ENCODE results near the gene MAP3K14. TPM values are rescaled to one million over a fixed set of nuclear protein-coding genes. Genes with fewer than 3 reads are reported as not detected.

The MAP3K14 gene
- total and polyA plus RNA-seq, 10 of the 15 experiments (the other 5 are each of a cell fraction or from before 2014, with no cell fraction given), result 2.1 to 33.3 (median 19.7) TPM

GRCh38 chr17:45311760-45312476 is 4.9 kb downstream of the MAP3K14 start:
- RAD21 ChIA-PET (ENCODE audit: unreplicated experiment), result interaction anchor here (0.6 to 9.6 kb wide), 29 partner anchors 9 to 101 kb away, joined by 3 to 216 read pairs (median 6); no protein-coding TSS in a partner anchor
- Histone ChIP-seq H4K20me1 (ENCODE audit: control insufficient read depth, insufficient read depth) (no peaks in the 10 kb centered on the region), H3K27me3 (replicated peaks in 1 of 2; ENCODE audit: control insufficient read depth in 2 of 2, insufficient read depth in 2 of 2, low read length in 1 of 2) (no peaks in the 10 kb centered on the region), H3K4me1 (ENCODE audit: control insufficient read depth, insufficient read depth, low read length) (peaks cover 53% of the 10 kb centered on the region), H3K9me3 (replicated peaks; ENCODE audit: control insufficient read depth, insufficient read depth, low read length) (no peaks in the 10 kb centered on the region), H3K79me2 (ENCODE audit: control insufficient read depth, insufficient read depth, low read length) (peaks cover 95% of the 10 kb centered on the region), H3K4me2 (ENCODE audit: control insufficient read depth, insufficient read depth) (peak overlapping the region; percentile 80), H2AFZ (ENCODE audit: control insufficient read depth, low read depth, low read length) (no peak overlapping the region), H3K27ac (ENCODE audit: control insufficient read depth, insufficient read depth) (peak overlapping the region; percentile 91), H3K4me3 (peak overlapping the region; percentile 57), H3K9ac (ENCODE audit: control insufficient read depth, insufficient read depth, low read length) (peak overlapping the region; percentile 95), H3K36me3 (ENCODE audit: control insufficient read depth in 2 of 2, insufficient read depth in 2 of 2, low read length in 1 of 2) (peaks cover 4 to 14% of the 10 kb centered on the region in 2 experiments)
- POLR2A ChIA-PET, result interaction anchor here (0.5 to 11.6 kb wide), 22 partner anchors 9 to 317 kb away, joined by 3 to 203 read pairs (median 4); partner anchors contain the start of genes ACBD4, FMNL1 and HEXIM2
- no TSS peak for BruUV-seq (replicated peaks)
- ATAC-seq, result peak; percentile 58
- intact Hi-C loops (cut with micrococcal nuclease; ENCODE audit: unreplicated experiment), result no loop called here
- in situ Hi-C loops (cut with MboI), result no loop called here
- 2% methylated on average over 10 of the region's 10 CpGs for WGBS (ENCODE audit: insufficient coverage, insufficient replicate concordance, low lambda C conversion rate, missing lambda C conversion rate)
- CTCF ChIA-PET, result interaction anchor here (0.8 to 13.2 kb wide), 28 partner anchors 11 to 176 kb away, joined by 3 to 194 read pairs (median 6); partner anchors contain the start of genes ACBD4, FMNL1 and HEXIM1
- SMC1A ChIA-PET (ENCODE audit: uncharacterized antibody, unreplicated experiment), result interaction anchor here (0.7 to 17.3 kb wide), 34 partner anchors 7 to 163 kb away, joined by 3 to 171 read pairs (median 5); partner anchors contain the start of gene HEXIM1
- peak; percentile 66 for FAIRE-seq
- no peak for DNase-seq (ENCODE audit: low read depth, low spot score)
- TF ChIP-seq CBX3 (IDR thresholded peaks at IDR 0.05; ENCODE audit: borderline replicate concordance, low read depth) (no peak), CBFB (IDR thresholded peaks at IDR 0.05; ENCODE audit: low read depth) (no peak), BCLAF1 (IDR thresholded peaks at IDR 0.05) (no peak), ATF7 (IDR thresholded peaks at IDR 0.05; ENCODE audit: low read depth) (no peak; the same call in none of the 2 replicates), TCF7 (IDR thresholded peaks at IDR 0.05; ENCODE audit: borderline replicate concordance) (no peak; the same call in 1 of the 2 replicates), TCF3 (IDR thresholded peaks at IDR 0.05; ENCODE audit: borderline replicate concordance, insufficient read depth, low read depth, low read length) (no peak), STAT1 (conservative IDR thresholded peaks at IDR 0.05) (no peak), RBBP5 (conservative IDR thresholded peaks at IDR 0.05) (0 out of 2 replicates have a peak, but pooled peaks have one; percentile 19), RCOR1 (conservative IDR thresholded peaks at IDR 0.05; ENCODE audit: low read depth, low read length) (no peak), TAF1 (IDR thresholded peaks at IDR 0.05; ENCODE audit: borderline replicate concordance, low read depth, low read length) (peak; percentile 70; the same call in 1 of the 2 replicates), SMAD1 (IDR thresholded peaks at IDR 0.05; ENCODE audit: low read depth, partially characterized antibody) (no peak), POLR2A (IDR thresholded peaks at IDR 0.05; ENCODE audit: low read depth, low read length) (peak; percentile 77), DPF2 (IDR thresholded peaks at IDR 0.05) (peak; percentile 63), PAX5 (IDR thresholded peaks at IDR 0.05; ENCODE audit: borderline replicate concordance, low read depth, low read length) (peak; percentile 52; the same call in 1 of the 2 replicates), CREB1 (IDR thresholded peaks at IDR 0.05; ENCODE audit: low read depth) (0 out of 2 replicates have a peak, but pooled peaks have one; percentile 32), YBX1 (IDR thresholded peaks at IDR 0.05) (no peak), NBN (IDR thresholded peaks at IDR 0.05) (peak; percentile 50; the same call in 1 of the 2 replicates), HDGF (IDR thresholded peaks at IDR 0.05) (peak; percentile 58; the same call in 1 of the 2 replicates), SRF (IDR thresholded peaks at IDR 0.05; ENCODE audit: low read depth in 2 of 2, low read length in 2 of 2) (no peak), POLR2AphosphoS2 (IDR thresholded peaks at IDR 0.05; ENCODE audit: low read depth, low read length) (no peak), HDAC6 (IDR thresholded peaks at IDR 0.05; ENCODE audit: unreplicated experiment) (no peak), USF1 (IDR thresholded peaks at IDR 0.05; ENCODE audit: borderline replicate concordance, extremely low read length, insufficient read depth, low read depth, low read length) (no peak), SIN3A (IDR thresholded peaks at IDR 0.05; ENCODE audit: low read depth, low read length) (no peak; the same call in 1 of the 2 replicates)

Data from GM12878 (cell line).